Adrenal gland (tissue), 12 donors: Measurements from ENCODE around the gene ANKS1A. TPM values are rescaled to one million over a fixed set of nuclear protein-coding genes. Genes with fewer than 3 reads are reported as not detected.
A peak's percentile ranks its signal among the peaks of the same experiment; 100 is the strongest.

Experiments used
- DNase-seq, 7 donors: peaks; one replicate each; pipeline ENCODE4 v3.0.0-alpha.2; 2019 to 2020
- H3K27ac ChIP-seq, 5 donors: fragments of 200-600 bp; sonication (generic) in 4 of 5; 1 replicate in 3 of 5; 2 replicates in 2 of 5; pipeline versions ENCODE4 v1.5.1 to v1.8.0; 2016 to 2020; ENCODE audit warnings: mild to moderate bottlenecking in 1 of 5
- H3K27me3 ChIP-seq: fragments of 200-600 bp; 2 replicates; pipeline ENCODE4 v1.8.0; 2021
- H3K36me3 ChIP-seq, 2 donors: fragments of 200-600 bp; replicated peaks in 1 of 2; 1 replicate in 1 of 2; 2 replicates in 1 of 2; pipeline versions ENCODE4 v1.5.1 to v1.8.0; 2018 to 2022
- H3K4me1 ChIP-seq, 2 donors: fragments of 200-600 bp; replicated peaks in 1 of 2; 1 replicate in 1 of 2; 2 replicates in 1 of 2; pipeline versions ENCODE4 v1.5.1 to v1.8.0; 2018 to 2021
- H3K4me3 ChIP-seq, 4 donors: fragments of 200-600 bp; sonication (generic) in 3 of 4; one replicate each; pipeline ENCODE4 v1.5.1; 2016 to 2018
- H3K9me3 ChIP-seq, 3 donors: fragments of 200-600 bp; sonication (generic) in 1 of 3; replicated peaks in 1 of 3; 1 replicate in 2 of 3; 2 replicates in 1 of 3; pipeline versions ENCODE4 v1.5.1 to v1.8.0; 2016 to 2021
- POLR2A ChIP-seq, 2 donors: fragments of 450-650 bp; IDR thresholded peaks; one replicate each; pipeline ENCODE4 v1.6.1; 2017; ENCODE audit warnings: antibody characterized with exemption in 2 of 2, mild to moderate bottlenecking in 2 of 2, moderate library complexity in 1 of 2
- WGBS, 4 donors: extraction: QIAGEN DNeasy Blood & Tissue Kit in 2 of 4; methylation state at CpG; one replicate each; pipeline versions ENCODE4 v1.1.5 to v1.1.7; 2013 to 2017; 5-methylcytosine and 5-hydroxymethylcytosine counted together
- intact Hi-C, 2 donors: fragments of 100-400 bp; cut with DNase I; formaldehyde crosslinking; loops; one replicate each; pipeline versions ENCODE4 v1.14.1 to v1.15.0; 2022 to 2023
- polyA plus RNA-seq, 3 donors: library from polyadenylated mRNA; stranded (reverse); fragments of 200-250 nt in 2 of 3; fragments of 350-450 nt in 1 of 3; fragmentation: Illumina TruSeq in 1 of 3; extraction: RNeasy Lipid Tissue Mini Kit (QIAGEN cat#74804) in 1 of 3; gene quantifications; one replicate each; pipeline ENCODE4 v1.2.3, GENCODE V29; 2013 to 2014
- total RNA-seq, 9 donors: library from RNA; depleted of rRNA in 4 of 9; stranded (reverse); fragments of >200 nt in 4 of 9; fragments of 120-200 nt in 1 of 9; fragmentation: NEBNext Ultra II Directional in 1 of 9; extraction: Animal tissue kit (Norgen Biotek cat#: 25700) in 1 of 9; gene quantifications; one replicate each; pipeline versions ENCODE4 v1.1.0 to v1.2.4, GENCODE V29; 2013 to 2023
- TF ChIP-seq, protein P1 (sequence below), 6 experiments: fragments of 450-650 bp in 4 of 6; fragments of 200-600 bp in 2 of 6; sonication (generic) in 1 of 6; IDR thresholded peaks; 1 replicate in 5 of 6; 2 replicates in 1 of 6; pipeline versions ENCODE4 v1.5.1 to v1.8.0; 2016 to 2021; ENCODE audit warnings: antibody characterized with exemption in 6 of 6, mild to moderate bottlenecking in 2 of 6, moderate library complexity in 1 of 6
- donor health status: healthy with polysubstance abuse.
- donor health status: Bipolar disorder and iron deficiency.
- donor health status: DM: yes; HTN: yes; CAD: no.
- donor health status: DM: no; HTN: no; CAD: no.
- donor health status: DM: no; HTN: no; CAD: no.
- donor health status: DM: yes; HTN: yes; CAD: no.

ANKS1A gene
- total and polyA plus RNA-seq, 12 donors: 11.7 to 68.0 (median 42.4) TPM

DNA sequence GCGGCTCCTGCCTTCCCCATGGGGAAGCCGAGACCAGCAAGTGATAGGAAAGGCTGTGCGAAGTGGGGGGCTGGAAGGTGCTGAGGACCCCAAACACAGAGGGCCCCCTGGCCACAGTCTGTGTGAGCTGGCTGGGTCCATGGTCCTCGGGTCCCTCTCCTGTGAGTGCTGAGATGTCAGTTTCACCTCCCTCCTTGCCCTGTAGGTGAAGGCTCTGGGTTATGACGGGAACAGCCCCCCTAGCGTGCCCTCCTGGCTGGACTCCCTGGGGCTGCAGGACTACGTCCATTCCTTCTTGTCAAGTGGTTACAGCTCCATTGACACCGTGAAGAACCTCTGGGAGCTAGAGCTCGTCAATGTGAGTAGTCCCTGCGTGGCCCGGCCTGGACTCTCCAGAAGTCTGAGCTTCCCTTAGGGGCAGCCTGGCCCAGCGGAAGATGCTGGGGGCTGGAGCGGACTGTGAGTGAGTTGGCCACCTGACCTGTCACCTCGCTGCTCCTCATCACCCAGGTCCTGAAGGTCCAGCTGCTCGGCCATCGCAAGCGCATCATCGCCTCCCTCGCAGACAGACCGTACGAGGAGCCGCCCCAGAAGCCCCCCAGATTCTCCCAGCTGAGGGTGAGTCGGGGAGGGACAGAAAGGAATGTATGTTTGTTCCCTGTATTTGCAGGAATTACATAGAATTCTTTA is 190.4 kb downstream of the ANKS1A start:
- peak in 3 of 7 donors; percentile 13 to 16 (median 14) for DNase-seq
- Histone ChIP-seq H3K9me3 (no peaks in the 10 kb centered on the region), H3K4me1 (peaks cover 0 to 10% of the 10 kb centered on the region in 2 donors), H3K36me3 (peaks cover 0 to 79% of the 10 kb centered on the region in 2 donors), H3K27me3 (no peaks in the 10 kb centered on the region), H3K4me3 (no peak overlapping the region), H3K27ac (no peak overlapping the region)
- TF ChIP-seq, protein P1, sequence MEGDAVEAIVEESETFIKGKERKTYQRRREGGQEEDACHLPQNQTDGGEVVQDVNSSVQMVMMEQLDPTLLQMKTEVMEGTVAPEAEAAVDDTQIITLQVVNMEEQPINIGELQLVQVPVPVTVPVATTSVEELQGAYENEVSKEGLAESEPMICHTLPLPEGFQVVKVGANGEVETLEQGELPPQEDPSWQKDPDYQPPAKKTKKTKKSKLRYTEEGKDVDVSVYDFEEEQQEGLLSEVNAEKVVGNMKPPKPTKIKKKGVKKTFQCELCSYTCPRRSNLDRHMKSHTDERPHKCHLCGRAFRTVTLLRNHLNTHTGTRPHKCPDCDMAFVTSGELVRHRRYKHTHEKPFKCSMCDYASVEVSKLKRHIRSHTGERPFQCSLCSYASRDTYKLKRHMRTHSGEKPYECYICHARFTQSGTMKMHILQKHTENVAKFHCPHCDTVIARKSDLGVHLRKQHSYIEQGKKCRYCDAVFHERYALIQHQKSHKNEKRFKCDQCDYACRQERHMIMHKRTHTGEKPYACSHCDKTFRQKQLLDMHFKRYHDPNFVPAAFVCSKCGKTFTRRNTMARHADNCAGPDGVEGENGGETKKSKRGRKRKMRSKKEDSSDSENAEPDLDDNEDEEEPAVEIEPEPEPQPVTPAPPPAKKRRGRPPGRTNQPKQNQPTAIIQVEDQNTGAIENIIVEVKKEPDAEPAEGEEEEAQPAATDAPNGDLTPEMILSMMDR (IDR thresholded peaks at IDR 0.05): no peak
- no peak for TF ChIP-seq POLR2A (IDR thresholded peaks at IDR 0.05)
- intact Hi-C loops: no loop called here
- WGBS, 4 donors: 90 to 98% (median 92%) methylated on average over 16 to 23 of the region's 23 CpGs

DNA sequence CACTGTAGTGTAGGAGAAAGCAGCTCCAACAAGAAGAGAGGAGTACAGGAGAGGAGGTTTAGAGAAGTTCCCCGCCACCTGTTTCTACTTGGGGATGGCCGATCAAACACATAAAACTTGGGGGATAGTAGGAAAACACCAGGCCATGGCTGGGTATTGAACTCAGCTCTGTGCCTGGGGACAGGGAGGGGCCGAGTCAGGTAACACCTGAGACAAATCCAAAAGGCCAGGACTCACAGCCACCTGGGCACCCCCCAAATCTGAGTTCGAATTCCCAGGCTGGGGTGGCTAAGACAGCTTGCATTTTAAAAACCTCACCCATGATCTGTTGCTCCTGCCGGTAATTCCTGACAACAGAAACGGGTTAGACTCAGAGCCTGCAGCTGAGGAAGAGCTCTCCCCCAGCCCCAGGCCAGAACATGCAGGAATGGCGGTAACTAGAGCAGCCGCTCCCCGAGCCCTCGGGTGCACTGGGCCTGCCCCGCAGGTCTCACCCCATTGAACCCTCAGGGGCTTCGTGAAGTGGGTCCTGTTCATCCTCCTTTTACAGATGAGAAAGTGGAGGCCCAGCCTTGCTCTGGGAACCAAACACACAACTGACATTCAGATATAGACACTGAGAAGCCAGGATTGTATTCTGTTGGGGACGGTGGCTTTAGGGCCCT is 191.1 kb downstream of the ANKS1A start:
- intact Hi-C loops: no loop called here
- H3K4me3 ChIP-seq: no peak overlapping the region
- H3K4me1 ChIP-seq: peaks cover 0 to 10% of the 10 kb centered on the region in 2 donors
- H3K27me3 ChIP-seq: no peaks in the 10 kb centered on the region
- no peaks in the 10 kb centered on the region for H3K9me3 ChIP-seq
- TF ChIP-seq, protein P1 (IDR thresholded peaks at IDR 0.05): no peak
- no peak for TF ChIP-seq POLR2A (IDR thresholded peaks at IDR 0.05)
- WGBS, 4 donors: 86 to 95% (median 92%) methylated on average over 8 to 13 of the region's 13 CpGs
- peak in 3 of 7 donors; percentile 7 to 15 (median 7) for DNase-seq
- no peak overlapping the region for H3K27ac ChIP-seq
- peaks cover 0 to 86% of the 10 kb centered on the region in 2 donors for H3K36me3 ChIP-seq

- peak in 3 of 7 donors; percentile 16 to 49 (median 19) for DNase-seq
- WGBS, 4 donors: 85 to 91% (median 88%) methylated on average over 16 to 21 of the region's 21 CpGs
- TF ChIP-seq POLR2A (IDR thresholded peaks at IDR 0.05): no peak
- TF ChIP-seq, protein P1 (IDR thresholded peaks at IDR 0.05): no peak
- Histone ChIP-seq H3K4me3 (no peak overlapping the region), H3K4me1 (peaks cover 0 to 10% of the 10 kb centered on the region in 2 donors), H3K9me3 (no peaks in the 10 kb centered on the region), H3K36me3 (peaks cover 0 to 93% of the 10 kb centered on the region in 2 donors), H3K27ac (peak overlapping the region in 3 of 5 donors; percentile 13 to 62 (median 56)), H3K27me3 (no peaks in the 10 kb centered on the region)
- intact Hi-C loops: no loop called here
Measured at GRCh38 chr6:35080821-35081425, 191.9 kb downstream of the ANKS1A start.

GRCh38 chr6:35081426-35081851 is 192.4 kb downstream of the ANKS1A start:
- Histone ChIP-seq H3K9me3 (no peaks in the 10 kb centered on the region), H3K4me3 (no peak overlapping the region), H3K27ac (peak overlapping the region in 3 of 5 donors; percentile 13 to 62 (median 56)), H3K36me3 (peaks cover 0 to 97% of the 10 kb centered on the region in 2 donors), H3K27me3 (no peaks in the 10 kb centered on the region), H3K4me1 (peaks cover 0 to 10% of the 10 kb centered on the region in 2 donors)
- intact Hi-C loops: no loop called here
- WGBS, 4 donors: 55 to 71% (median 63%) methylated on average over 13 of the region's 13 CpGs
- TF ChIP-seq POLR2A (IDR thresholded peaks at IDR 0.05): no peak
- TF ChIP-seq, protein P1 (IDR thresholded peaks at IDR 0.05): no peak
- DNase-seq: peak in 3 of 7 donors; percentile 21 to 51 (median 28)
